ENCODE data around the gene SFTA2.
"Not testable (repeated sequence)": the region's sequence is repeated elsewhere in the genome, so short reads cannot be mapped to it uniquely, and the experiment has no call there.

The SFTA2 gene

GRCh38 chr6:30942338-30943060 lies 10.5 kb upstream of the SFTA2 start:
- no peak for DNase-seq

GRCh38 chr6:30940361-30940986 lies 8.5 kb upstream of the SFTA2 start, which contains the start of gene MUCL3:
MUCL3 (plus strand) TSS chr6:30940973; CDS start chr6:30941000, 27 bp downstream.
- DNase-seq, result no peak

- no peak for DNase-seq
Observed at GRCh38 chr6:30939473-30939872, 7.5 kb upstream of the SFTA2 start.

GRCh38 chr6:30938730-30939129 lies 6.8 kb upstream of the SFTA2 start:
- DNase-seq, result no peak

GRCh38 chr6:30937265-30937664 lies 5.3 kb upstream of the SFTA2 start:
- DNase-seq, result no peak

GRCh38 chr6:30935018-30935417 lies 3.0 kb upstream of the SFTA2 start:
- no peak for DNase-seq

GRCh38 chr6:30932665-30933365 lies 845 bp upstream of the SFTA2 start:
- no peak for DNase-seq

- no peak for DNase-seq
Observed at GRCh38 chr6:30931272-30931671, 698 bp downstream of the SFTA2 start.

GRCh38 chr6:30930506-30930905 lies 1.5 kb downstream of the SFTA2 start:
- DNase-seq, result no peak

- no peak for DNase-seq
Observed at GRCh38 chr6:30928677-30929076, 3.3 kb downstream of the SFTA2 start.

GRCh38 chr6:30927080-30927479 lies 4.9 kb downstream of the SFTA2 start:
- not testable (repeated sequence) for DNase-seq

- no peak for DNase-seq
Observed at GRCh38 chr6:30926644-30927043, 5.3 kb downstream of the SFTA2 start.

- DNase-seq, result not testable (repeated sequence)
Observed at GRCh38 chr6:30924040-30924627, 7.8 kb downstream of the SFTA2 start.

- no peak for DNase-seq
Observed at GRCh38 chr6:30922447-30922852, 9.5 kb downstream of the SFTA2 start.

GRCh38 chr6:30918670-30919069 lies 13.3 kb downstream of the SFTA2 start:
- no peak for DNase-seq

- no peak for DNase-seq
Observed at GRCh38 chr6:30917487-30917886, 14.5 kb downstream of the SFTA2 start.

- DNase-seq, result no peak
Observed at GRCh38 chr6:30917041-30917440, 14.9 kb downstream of the SFTA2 start.

- DNase-seq, result peak in 1 of 2 donors; percentile 48
Observed at GRCh38 chr6:30915591-30915946, 16.4 kb downstream of the SFTA2 start.

- no peak for DNase-seq
Observed at GRCh38 chr6:30914854-30915590, 16.9 kb downstream of the SFTA2 start.

GRCh38 chr6:30914076-30914853 lies 17.7 kb downstream of the SFTA2 start, which contains the start of gene VARS2:
VARS2 (plus strand) TSS chr6:30914238; CDS start chr6:30914837, 599 bp downstream.
- peak; percentile 88 to 93 for DNase-seq

GRCh38 chr6:30913721-30914075 lies 18.3 kb downstream of the SFTA2 start:
- no peak for DNase-seq
